ENCODE results near the gene PTBP1. TPM values are rescaled to one million over a fixed set of nuclear protein-coding genes. Genes with fewer than 3 reads are reported as not detected.

PTBP1 gene
- polyA plus RNA-seq, 3 donors = 62.4 to 117 (median 81.6) TPM

DNA sequence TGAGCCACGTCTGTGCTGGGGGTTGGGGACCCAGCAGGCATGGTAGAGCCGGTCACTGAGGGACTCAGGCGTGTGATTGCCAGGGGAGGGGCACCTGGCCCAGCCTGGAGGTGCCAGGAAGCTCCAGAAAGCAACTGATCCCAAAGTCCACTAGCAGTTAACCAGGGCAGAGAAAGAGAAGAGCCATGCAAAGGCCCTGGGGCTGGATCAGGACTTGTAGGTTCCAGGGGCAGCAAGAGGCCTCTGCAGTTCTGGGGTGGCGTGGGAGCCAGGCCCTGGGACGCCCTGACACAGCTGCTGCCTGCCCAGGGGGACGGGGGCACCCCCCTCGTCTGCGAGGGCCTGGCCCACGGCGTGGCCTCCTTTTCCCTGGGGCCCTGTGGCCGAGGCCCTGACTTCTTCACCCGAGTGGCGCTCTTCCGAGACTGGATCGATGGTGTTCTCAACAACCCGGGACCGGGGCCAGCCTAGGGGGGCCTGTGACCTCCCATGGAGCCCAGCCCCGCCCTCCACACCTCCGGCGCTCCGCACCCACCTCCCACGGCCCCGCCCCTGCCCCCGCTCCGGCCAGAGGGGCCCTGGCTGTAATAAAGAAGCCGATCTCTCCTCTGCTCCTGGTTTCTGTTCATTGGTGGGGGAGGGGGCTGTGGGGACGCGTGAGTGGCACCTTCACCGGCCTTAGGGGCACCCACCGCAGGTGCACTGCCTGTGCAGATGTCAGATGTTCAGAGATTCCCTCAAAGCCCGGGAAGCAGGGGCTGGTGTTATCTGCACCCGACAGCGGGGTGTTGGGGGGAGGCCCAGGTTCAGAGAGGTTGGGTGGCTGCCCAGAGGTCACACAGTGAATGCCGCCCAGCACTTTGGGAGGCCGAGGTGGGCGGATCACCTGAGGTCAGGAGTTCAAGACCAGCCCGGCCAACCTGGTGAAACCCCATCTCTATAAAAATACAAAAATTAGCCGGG lies 34.4 kb downstream of the PTBP1 start:
- peaks cover 49 to 59% of the 10 kb centered on the region in 2 donors for H3K4me1 ChIP-seq (ENCODE audit: control insufficient read depth in 1 of 2, insufficient read depth in 2 of 2, low read length in 2 of 2)
- no peak overlapping the region for H3K27ac ChIP-seq (ENCODE audit: low read depth in 1 of 2, low read length in 2 of 2)
- H2AFZ ChIP-seq (ENCODE audit: insufficient read depth, low read depth, low read length, poor library complexity, severe bottlenecking) = no peak overlapping the region
- TF ChIP-seq, protein P1, sequence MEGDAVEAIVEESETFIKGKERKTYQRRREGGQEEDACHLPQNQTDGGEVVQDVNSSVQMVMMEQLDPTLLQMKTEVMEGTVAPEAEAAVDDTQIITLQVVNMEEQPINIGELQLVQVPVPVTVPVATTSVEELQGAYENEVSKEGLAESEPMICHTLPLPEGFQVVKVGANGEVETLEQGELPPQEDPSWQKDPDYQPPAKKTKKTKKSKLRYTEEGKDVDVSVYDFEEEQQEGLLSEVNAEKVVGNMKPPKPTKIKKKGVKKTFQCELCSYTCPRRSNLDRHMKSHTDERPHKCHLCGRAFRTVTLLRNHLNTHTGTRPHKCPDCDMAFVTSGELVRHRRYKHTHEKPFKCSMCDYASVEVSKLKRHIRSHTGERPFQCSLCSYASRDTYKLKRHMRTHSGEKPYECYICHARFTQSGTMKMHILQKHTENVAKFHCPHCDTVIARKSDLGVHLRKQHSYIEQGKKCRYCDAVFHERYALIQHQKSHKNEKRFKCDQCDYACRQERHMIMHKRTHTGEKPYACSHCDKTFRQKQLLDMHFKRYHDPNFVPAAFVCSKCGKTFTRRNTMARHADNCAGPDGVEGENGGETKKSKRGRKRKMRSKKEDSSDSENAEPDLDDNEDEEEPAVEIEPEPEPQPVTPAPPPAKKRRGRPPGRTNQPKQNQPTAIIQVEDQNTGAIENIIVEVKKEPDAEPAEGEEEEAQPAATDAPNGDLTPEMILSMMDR (IDR thresholded peaks at IDR 0.05) = no peak
- H3K9ac ChIP-seq (ENCODE audit: insufficient read depth, low read length, poor library complexity, severe bottlenecking) = no peak overlapping the region
- no peaks in the 10 kb centered on the region for H3K9me3 ChIP-seq (replicated peaks in 1 of 2; ENCODE audit: control insufficient read depth in 1 of 2, insufficient read depth in 1 of 2, low read length in 2 of 2)
- peaks cover 0 to 12% of the 10 kb centered on the region in 2 donors for H3K27me3 ChIP-seq (ENCODE audit: control insufficient read depth in 2 of 2, insufficient read depth in 2 of 2, low read length in 2 of 2)
- no peaks in the 10 kb centered on the region for H4K20me1 ChIP-seq (ENCODE audit: insufficient read depth, low read length)
- peaks cover 56% of the 10 kb centered on the region for H3K4me1 Mint-ChIP-seq
- peak overlapping the region in 2 of 7 donors; percentile 38 to 72 for H3K27ac Mint-ChIP-seq
- intact Hi-C loops (cut with micrococcal nuclease) = no loop called here
- no peak overlapping the region for H3K4me3 Mint-ChIP-seq
- peaks cover 0 to 7% of the 10 kb centered on the region in 2 donors for H3K36me3 Mint-ChIP-seq
- H3K36me3 ChIP-seq (replicated peaks in 1 of 2; ENCODE audit: control insufficient read depth in 1 of 2, insufficient read depth in 2 of 2, low read length in 2 of 2) = no peaks in the 10 kb centered on the region
- H3K79me2 ChIP-seq (ENCODE audit: insufficient read depth, low read length) = peaks cover 41% of the 10 kb centered on the region
- H3K4me3 ChIP-seq (replicated peaks in 1 of 3; ENCODE audit: low read depth in 2 of 3, low read length in 3 of 3) = no peak overlapping the region
- WGBS (ENCODE audit: insufficient coverage) = 47% methylated on average over 23 of the region's 38 CpGs
- no peak for DNase-seq
- H3K4me2 ChIP-seq (replicated peaks; ENCODE audit: extremely low read depth, low read length, poor library complexity, severe bottlenecking) = no peak overlapping the region
- peaks cover 0 to 8% (median 2%) of the 10 kb centered on the region in 7 donors for H3K9me3 Mint-ChIP-seq
- peaks cover 11 to 30% (median 14%) of the 10 kb centered on the region in 3 donors for H3K27me3 Mint-ChIP-seq (ENCODE audit: low read depth in 3 of 3)

DNA sequence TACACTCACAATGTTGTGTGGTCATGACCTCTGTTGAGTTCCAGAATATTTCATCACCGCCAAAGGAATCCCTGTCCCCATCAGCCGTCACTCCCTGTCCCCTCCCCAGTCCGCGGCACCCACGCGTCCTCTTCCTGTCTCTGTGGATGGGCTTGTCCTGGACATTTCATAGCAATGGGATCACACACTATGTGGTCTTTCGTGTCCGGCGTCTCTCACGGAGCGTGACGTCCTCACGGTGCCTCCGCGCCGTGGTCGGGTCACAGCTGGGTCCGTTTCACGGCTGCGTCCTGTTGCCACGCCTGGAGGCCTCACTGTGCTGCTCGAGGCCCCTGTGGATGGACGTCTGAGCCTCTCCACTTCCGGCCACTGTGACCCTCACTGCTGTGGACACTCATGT lies 37.0 kb downstream of the PTBP1 start:
- peaks cover 28% of the 10 kb centered on the region for H3K79me2 ChIP-seq (ENCODE audit: insufficient read depth, low read length)
- no peak overlapping the region for H3K4me2 ChIP-seq (replicated peaks; ENCODE audit: extremely low read depth, low read length, poor library complexity, severe bottlenecking)
- WGBS (ENCODE audit: insufficient coverage) = 59% methylated on average over 23 of the region's 24 CpGs
- H3K27ac ChIP-seq (ENCODE audit: low read depth in 1 of 2, low read length in 2 of 2) = no peak overlapping the region
- H3K4me3 ChIP-seq (replicated peaks in 1 of 3; ENCODE audit: low read depth in 2 of 3, low read length in 3 of 3) = no peak overlapping the region
- H3K27me3 ChIP-seq (ENCODE audit: control insufficient read depth in 2 of 2, insufficient read depth in 2 of 2, low read length in 2 of 2) = peaks cover 0 to 15% of the 10 kb centered on the region in 2 donors
- Mint-ChIP-seq H3K4me1 (peaks cover 51% of the 10 kb centered on the region), H3K9me3 (peaks cover 0 to 11% (median 2%) of the 10 kb centered on the region in 7 donors), H3K27ac (no peak overlapping the region), H3K36me3 (peaks cover 0 to 7% of the 10 kb centered on the region in 2 donors), H3K4me3 (peak overlapping the region in 1 of 2 donors; percentile 60), H3K27me3 (ENCODE audit: low read depth in 3 of 3) (peaks cover 15 to 37% (median 18%) of the 10 kb centered on the region in 3 donors)
- H3K9me3 ChIP-seq (replicated peaks in 1 of 2; ENCODE audit: control insufficient read depth in 1 of 2, insufficient read depth in 1 of 2, low read length in 2 of 2) = no peaks in the 10 kb centered on the region
- intact Hi-C loops (cut with micrococcal nuclease) = no loop called here
- H3K36me3 ChIP-seq (replicated peaks in 1 of 2; ENCODE audit: control insufficient read depth in 1 of 2, insufficient read depth in 2 of 2, low read length in 2 of 2) = no peaks in the 10 kb centered on the region
- no peak overlapping the region for H2AFZ ChIP-seq (ENCODE audit: insufficient read depth, low read depth, low read length, poor library complexity, severe bottlenecking)
- no peak for DNase-seq
- TF ChIP-seq, protein P1 (IDR thresholded peaks at IDR 0.05) = no peak
- no peak overlapping the region for H3K9ac ChIP-seq (ENCODE audit: insufficient read depth, low read length, poor library complexity, severe bottlenecking)
- H3K4me1 ChIP-seq (ENCODE audit: control insufficient read depth in 1 of 2, insufficient read depth in 2 of 2, low read length in 2 of 2) = peaks cover 35 to 44% of the 10 kb centered on the region in 2 donors
- no peaks in the 10 kb centered on the region for H4K20me1 ChIP-seq (ENCODE audit: insufficient read depth, low read length)
